ENCODE measurements around the gene CDC6.

Gene CDC6

DNA sequence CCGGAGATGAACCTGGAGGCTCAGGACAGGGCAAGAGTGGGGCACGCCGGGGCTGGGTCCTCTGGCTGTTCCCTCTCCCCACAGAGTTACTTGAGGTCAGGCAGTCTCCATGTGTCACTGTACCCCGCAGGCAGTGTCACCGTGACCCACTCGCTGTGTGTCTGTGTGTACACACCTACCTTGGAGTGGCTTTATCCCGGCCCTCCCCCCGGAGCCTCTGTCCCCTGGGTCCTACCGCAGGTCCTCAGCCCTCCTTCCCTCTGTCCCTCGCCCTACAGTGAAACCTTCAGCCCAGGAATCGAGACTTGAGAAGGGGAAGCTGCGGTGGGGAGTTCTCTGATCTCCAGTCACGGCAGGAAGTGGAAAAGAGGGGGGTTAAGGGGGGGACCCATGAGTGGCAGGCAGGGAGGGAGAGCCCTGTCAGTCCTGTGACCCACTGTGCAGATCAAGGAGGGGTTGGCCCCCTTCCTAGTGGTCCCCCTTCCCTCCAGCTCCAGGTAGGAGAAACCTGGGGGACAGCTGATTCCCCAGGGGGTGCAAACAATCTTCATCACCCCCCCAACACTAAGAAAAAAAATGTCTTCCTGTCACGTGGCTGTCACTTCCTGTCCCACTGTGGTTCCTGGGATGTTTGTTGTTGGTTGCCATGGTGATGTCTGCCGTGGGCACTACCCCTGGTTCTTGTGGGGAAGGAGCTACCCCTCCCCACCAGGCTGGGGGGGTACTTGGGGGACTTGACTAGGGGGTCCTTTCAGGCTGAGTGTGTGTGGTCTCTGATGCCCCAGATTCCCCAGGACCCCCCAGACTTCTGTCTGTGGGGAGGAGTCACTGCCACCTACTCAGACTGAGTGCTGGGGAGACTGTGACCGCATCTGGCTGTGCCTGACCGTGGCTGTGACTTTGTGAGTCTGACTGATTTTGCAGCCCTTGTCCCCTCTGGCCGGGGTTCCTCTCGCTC is 35.0 kb downstream of the CDC6 start:
- DNase-seq (ENCODE audit: low read depth, low spot score), result peak; percentile 89

DNA sequence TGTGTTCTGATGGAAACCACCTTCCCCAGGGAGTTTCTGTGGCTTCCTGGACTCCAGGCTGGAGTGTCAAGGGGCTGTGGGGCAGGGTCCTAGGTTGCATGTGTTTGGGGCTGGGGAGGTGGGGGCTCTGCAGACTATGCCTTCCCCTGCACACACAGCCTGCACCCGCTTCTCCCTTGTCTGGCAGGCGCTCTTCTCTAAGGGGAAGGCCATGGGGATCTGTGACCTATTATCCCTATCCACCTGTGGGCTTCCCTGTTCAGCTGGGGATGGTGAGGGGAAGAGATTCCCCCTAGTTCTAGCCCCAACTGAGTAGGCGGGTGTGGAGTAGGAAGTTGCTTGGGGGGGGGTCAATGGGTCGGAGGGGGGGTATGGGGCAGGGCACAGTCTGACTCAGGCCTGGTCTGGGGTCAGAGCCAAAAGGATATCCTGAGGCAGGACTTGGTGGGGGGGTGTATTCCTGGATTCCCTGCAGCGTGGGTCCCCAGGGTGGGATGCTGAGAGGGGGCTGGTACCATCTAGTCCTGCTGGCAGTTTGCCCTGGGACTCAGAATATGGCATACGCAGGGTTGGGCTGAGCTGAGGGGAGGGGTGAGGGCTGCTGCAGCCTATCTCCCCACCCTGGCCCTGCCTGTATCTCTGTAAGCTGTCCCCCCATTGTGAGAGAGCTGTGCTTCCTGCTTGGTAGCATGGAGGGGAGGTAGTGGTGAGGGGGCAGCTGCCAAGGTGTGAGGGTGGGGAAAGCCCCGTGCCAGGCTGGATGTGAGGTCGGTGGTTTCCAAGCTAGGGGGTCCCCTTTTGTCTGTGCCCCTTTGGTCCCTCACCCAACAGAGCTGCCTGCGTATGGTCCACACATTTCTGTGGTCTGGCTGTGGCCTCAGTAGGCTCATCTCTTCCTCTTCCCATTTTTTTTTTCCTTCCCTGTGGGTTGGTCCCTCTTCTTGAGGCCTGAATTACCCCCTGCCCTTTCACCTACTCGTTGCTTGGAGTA is 36.0 kb downstream of the CDC6 start:
- peak; percentile 64 for DNase-seq (ENCODE audit: low read depth, low spot score)

DNA sequence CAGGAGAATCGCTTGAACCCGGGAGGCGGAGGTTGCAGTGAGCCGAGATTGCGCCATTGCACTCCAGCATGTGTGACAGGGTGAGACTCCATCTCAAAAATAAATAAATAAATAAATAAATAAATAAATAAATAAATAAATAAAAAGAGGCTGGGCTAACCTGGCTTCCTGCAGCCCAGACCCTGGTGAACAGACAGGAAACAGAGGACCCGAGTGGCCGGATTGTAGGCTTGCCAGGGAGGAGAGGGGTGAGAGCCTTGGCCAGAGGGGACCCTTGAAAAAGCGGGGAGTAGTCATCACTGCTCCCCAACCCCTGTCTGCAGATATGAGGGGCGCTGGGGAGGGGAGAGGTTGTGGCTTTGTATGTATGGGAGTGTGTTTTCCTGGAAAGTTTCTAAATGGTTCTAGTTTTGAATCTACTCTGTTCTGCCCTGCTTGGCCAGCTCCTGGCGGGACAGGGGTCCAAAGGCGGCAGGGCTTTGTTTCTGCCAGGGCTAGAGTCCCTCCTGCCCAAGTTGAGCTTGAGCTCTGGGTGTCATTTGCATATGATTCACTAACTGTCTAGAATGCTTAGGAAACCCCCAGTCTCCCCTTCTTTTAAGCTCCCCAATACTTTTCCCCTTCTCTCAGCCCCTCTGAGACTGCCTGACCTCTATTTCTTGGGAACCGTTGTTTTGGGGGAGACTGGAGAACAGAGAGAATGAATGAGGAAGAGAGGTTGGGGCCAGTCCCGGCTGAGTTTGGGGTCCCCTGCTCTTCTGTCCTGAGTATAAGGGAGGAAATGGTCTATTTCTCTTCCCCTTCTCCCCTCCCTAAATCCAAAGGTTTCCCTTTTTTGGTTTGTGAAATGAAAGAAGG is 37.7 kb downstream of the CDC6 start:
- no peak for DNase-seq (ENCODE audit: low read depth, low spot score)

DNA sequence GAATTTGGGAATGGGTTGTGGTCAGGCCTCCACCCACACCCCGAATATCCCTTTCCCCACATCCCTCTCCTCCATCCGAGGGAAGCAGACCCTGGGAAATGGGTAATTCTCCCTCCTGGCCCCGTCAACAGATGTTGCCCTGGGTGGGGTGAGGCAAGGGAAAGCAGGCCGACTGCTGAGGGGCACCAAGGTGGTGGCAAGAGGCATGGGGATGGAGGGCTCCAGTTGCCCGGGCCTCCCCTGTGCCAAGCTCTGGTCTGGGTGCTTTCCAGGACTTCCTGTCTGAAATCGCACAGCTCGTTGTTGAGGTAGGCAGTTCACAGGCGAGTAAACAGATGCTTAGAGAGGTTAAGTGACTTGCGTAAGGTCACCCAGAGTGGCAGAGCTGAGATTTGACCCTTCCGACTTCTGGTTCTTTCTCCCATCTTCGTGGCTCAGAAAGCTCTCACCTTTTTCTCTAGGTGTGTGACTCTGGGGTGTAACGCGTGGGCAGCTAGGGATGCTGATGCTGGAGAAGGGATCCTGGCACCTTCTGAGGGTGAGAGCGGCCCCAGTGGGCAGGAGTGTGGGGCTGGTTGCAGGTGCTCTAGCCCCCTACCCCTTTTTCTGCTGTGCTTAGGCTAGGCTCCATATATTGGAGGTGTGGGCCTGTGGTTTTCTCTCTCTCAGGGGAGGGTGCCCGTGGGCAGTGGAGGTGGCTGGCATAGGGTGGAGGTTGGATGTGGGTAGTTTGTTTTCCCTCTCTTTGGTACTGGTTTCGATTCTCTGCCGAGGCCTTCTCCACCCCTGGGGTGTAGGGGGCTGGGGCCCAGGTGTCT is 38.5 kb downstream of the CDC6 start:
- peak; percentile 26 for DNase-seq (ENCODE audit: low read depth, low spot score)

DNA sequence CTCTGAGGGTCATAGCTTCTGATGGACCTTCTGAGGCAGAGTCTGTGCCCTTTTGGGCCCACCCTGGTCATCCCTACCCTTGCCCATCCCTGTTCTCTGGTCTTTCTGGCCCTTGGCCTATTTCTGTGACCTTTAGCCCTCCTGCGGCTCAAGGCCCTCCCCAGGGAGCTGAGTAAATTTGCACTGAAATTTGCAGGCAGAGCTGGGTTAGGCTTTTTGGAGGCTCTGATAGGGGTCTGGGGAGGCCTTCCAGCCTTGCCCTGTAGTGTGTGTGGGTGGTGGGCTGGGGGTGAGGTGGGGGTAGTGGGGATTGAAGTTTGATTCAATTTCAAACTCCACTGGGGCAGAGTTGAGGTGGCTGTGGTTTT is 39.1 kb downstream of the CDC6 start:
- DNase-seq (ENCODE audit: low read depth, low spot score), result no peak

DNA sequence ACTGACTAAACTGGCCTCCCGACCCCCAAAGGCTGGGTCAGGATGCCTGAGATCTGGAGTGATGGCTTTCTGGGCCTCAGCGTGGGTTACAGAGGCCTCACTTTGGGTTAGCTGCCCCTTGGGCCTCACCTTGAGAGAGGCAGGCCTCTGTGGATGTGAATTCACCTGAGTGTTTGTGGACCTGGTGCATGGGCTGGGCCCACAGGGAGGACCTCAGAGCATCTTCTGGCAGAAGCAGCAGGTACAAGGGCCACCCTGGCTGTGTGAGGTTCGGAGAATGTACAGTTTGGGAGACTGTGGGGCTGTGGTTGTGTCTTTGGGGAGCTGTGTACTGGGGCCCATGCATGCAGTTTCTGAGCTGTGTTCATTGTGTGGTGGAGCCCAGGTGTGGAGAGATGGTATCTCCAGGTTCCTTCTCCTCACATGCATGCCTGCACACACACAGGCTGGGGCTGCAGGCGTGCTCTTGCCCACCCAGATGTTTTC is 39.6 kb downstream of the CDC6 start:
- DNase-seq (ENCODE audit: low read depth, low spot score), result no peak

DNA sequence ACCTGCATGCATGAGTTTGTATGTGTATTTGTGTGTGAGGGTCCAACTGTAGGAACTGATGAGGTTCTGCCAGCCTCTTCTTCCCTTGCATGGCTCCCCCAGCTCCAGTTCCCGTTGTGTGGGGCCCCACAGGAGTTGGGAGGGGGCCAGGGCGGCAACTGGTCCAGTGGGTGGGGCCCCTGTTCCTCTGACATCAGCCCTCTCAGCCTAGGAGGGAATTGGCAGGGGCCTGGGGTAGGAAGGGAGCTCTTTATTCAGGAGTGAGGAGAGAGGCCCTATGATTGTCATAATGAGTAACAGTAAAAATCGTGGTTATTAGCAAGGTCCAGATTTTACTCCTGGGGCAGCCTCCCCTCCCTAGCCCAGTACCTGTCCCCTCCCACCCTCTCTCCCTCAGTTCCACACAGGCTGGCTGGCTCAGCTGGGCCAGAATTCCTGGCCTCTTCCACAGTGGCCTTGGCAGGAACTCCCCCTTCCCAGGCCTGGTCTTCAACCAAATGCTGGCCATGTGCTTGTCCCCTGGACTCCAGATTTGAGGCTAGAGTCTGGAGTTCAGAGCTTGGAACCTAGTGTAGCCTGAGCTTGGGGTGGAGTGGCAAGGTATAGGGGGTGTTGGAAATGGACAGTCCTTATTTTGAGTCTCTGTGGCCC is 40.2 kb downstream of the CDC6 start:
- DNase-seq (ENCODE audit: low read depth, low spot score), result peak; percentile 19

DNA sequence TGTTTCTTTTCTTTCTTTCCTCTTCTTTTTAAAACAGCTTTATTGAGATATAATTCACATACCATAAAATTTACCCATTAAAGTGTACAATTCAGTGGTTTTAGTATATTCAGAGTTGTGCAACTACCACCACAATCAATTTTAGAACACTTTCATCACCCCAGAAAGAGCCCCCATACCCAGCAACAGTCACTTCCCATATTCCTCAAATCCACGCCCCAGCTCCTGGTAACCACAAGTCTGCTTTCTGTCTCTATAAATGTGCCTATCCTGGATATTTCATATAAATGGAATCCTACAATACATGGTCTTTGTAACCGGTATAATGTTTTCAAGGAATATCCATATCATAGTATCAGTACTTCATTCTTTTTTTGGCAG is 40.7 kb downstream of the CDC6 start:
- DNase-seq (ENCODE audit: low read depth, low spot score), result no peak

DNA sequence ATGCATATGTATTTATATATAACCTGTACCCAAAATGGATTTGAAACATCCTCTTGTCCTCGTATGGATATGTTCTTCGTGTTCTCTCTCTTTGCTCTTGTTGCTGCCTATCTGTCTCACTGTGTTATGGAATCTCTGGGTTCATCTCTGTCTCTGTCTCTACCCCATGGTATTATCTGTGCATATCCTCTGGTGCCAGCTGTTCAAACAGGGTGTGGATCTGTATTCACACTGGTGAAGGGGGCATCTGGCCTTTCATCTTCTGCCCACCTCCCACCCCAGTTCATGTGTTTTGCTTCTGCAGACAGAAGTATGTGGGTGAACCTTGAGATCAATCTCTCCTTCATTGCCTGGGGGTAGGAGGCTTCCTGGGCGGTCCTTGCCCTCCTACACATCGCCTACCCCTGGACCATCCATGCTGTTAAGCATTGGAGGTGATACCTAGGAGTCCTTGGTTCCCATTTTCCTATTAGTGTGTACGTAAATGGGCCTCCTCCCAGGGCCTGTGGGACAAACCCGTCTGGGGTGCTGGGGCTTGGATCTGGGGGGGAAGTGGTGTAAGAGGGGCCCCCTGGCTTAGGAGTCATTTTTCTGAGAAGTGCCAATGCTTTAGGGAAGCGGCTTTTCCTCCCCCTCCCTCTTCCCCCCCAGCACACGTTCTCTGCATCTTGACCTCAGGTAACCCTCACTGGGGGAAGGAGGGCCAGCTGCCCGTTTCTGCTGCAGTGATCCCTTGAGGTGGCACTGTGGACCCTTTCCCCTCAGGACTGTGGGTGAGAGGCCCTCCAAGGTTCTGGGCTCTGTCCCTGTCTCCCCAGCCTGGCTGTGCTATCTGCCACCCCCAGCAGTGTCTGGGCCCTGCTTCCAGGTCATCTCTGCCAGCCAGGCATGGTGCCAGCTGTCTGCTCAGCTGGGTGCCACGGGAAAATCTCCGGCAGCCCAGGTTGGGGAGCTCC is 42.4 kb downstream of the CDC6 start:
- peak; percentile 38 for DNase-seq (ENCODE audit: low read depth, low spot score)

DNA sequence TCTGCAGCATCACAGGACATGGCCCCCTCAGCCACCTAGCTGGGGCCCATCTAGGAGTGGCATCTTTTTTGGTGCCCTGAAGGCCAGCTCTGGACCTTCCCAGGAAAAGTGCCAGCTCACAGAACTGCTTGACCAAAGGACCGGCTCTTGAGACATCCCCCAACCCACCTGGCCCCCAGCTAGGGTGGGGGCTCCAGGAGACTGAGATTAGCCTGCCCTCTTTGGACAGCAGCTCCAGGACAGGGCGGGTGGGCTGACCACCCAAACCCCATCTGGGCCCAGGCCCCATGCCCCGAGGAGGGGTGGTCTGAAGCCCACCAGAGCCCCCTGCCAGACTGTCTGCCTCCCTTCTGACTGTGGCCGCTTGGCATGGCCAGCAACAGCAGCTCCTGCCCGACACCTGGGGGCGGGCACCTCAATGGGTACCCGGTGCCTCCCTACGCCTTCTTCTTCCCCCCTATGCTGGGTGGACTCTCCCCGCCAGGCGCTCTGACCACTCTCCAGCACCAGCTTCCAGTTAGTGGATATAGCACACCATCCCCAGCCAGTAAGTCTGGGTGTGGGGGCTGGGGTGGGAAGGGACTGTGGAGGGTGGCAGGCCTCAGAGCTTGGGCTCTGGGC is 43.3 kb downstream of the CDC6 start:
- DNase-seq (ENCODE audit: low read depth, low spot score), result no peak

DNA sequence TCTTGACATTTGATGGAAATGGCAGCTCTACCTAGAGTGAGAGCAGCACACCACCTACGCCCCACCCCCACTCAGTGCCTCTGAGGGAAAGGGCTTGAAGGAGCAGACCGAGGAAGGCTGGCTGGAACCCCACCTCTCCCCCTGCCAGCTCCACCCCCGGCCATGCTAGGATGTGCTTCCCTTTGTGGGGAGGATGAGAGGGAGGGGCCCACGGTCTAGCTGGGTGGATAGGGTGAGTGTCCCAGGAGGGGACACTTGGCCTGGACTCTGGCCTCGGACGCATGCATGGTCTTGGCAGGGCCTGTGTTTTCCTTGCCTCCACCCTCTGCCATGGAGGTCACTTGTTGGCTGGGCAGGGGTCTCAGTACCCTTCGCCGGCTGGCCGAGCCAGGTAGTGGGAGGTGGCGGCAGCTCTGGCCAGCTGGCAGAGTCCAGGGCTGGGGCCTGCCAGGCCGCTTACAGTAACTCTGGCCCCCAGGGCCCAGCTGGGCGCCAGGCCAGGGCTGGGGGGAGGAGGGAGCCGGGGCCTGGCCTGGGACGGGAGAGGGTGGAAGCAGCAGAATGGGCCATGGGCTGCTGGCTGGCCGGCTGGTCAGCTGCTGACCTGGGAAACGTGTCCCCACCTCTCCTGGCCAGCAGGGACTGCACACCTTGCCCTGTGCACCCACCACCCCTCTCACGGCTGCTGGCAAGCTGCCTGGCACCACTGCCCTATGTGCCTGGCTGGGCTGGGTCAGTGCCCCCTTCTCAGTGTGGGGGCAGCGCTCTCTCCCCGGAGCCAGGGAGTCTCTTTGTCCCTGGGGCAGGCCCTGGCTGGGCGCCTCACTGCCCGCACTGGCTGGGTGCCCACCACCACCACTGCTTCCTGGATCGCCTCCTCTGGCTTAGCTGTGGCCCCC is 44.3 kb downstream of the CDC6 start:
- peak; percentile 95 for DNase-seq (ENCODE audit: low read depth, low spot score)

DNA sequence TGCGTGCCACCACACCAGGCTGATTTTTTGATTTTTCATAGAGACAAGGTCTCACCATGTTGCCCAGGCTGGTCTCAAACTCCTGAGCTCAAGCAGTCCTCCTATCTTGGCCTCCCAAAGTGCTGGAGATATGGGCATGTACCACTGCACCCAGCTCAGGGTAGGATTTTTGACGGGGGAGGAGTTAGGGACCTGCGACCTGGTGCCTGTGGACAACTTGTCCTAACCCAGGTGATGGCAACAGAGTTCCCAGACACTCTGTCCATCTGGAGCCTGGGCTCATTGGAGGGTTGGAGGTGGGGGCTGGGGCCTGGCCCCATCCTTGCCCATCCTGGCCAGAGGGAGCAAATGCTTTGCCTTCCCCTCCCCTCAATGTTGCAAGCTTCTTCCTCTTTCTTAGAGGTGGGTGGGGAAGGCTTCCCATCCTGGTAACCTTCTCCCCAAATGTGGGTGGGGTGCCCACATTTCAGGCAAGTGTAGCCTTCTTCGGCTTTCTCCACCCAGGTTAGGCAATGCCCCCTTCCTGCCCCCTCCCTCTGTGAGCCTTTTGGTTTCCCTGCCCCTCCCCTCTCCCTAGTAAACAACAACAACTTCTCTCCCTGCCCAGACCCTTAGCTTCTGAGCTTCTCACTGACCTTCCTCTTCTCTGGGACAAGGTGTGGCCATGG is 46.2 kb downstream of the CDC6 start:
- DNase-seq (ENCODE audit: low read depth, low spot score), result no peak

DNA sequence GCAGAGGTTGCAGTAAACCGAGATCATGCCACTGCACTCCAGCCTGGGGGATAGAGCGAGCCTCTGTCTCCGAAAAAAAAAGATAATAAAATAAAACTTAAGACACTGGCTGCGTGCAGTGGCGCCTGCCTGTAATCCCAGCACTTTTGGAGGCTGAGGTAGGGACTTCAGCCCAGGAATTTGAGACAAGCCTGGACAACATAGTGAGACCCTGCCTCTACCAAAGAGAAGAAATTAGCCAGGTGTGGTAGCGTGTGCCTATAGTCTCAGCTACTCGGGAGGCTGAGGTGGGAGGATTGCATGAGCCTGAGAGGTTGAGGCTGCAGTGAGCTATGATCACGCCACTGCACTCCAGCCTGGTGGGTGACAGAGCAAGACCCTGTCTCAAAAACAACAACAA is 47.9 kb downstream of the CDC6 start:
- DNase-seq (ENCODE audit: low read depth, low spot score), result no peak

DNA sequence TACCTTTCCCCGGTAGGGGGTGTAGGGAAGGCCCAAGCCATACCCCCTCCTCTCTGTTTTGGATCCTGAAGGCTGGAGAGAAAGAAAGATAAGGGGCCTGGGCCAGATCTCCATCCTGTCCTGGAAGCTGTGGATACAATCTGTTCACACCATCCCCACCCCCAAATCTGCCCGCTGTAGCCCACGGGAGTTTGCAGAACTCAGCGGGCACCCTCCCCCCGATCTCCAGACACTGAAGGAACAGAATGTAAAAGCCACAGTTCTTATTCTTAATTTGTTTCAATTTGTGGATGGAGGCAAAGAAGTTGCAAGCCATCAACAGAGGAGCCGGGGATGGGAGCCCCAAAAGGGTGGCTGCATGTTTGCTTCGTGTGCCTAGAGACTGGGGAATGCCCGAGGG is 49.7 kb downstream of the CDC6 start:
- no peak for DNase-seq (ENCODE audit: low read depth, low spot score)

DNA sequence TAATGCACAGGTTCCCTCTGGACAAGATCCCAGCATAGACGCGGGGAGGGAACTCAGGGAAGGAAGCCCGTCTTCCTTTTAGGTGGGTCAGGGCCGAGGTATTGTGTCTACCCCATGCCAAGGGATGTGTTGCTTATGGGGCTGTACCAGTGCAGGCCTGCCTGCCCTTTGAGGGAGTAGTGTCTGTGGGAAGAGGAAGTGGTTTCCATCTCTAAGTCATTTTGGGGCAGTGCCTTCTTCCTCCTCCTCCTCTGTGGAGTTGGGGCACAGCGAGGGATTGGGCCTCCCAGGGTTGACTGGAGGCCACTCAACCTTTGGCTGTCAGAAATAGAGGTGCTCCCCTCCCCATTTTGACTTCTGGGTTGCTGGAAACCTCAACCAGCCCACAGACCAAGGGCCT is 50.4 kb downstream of the CDC6 start:
- no peak for DNase-seq (ENCODE audit: low read depth, low spot score)

DNA sequence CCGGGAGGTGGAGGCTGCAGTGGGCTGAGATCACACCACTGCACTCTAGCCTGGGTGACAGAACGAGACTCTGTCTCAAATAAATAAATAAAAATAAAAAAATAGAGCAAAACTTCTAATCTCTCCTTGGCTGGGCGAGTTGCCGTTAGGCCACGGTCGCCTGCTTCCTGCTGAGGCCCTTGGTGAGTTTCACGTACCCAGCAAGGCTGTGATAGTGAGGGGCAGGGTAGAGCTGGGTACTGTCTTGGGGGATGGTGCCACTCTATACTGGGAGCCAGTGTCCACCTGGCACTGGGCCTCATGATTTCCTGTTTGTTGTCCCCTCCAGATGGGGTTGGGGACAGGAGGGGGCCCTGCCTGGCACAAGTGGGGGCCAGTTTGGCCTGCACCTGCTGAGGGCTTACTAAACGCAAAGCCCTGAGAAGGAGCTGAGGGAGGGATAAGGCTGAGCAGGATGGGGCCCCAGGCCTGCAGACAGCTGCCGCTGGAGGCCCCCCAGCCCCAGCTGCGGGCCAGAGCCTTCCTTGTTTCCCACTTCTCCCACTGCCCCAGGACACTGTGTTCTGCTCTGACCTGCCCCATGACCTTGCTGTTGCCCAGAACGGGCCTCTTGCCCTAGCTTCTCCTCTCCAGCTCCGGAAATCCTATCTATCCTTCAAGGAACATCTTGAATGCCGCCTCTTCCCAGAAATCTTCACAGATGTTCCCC is 51.4 kb downstream of the CDC6 start:
- no peak for DNase-seq (ENCODE audit: low read depth, low spot score)

Data from astrocyte of the hippocampus (primary cell).